ENCODE measurements around the gene PPFIA4. TPM values are rescaled to one million over a fixed set of nuclear protein-coding genes. Genes with fewer than 3 reads are reported as not detected.

Gene PPFIA4
- total RNA-seq, 4 donors from 2014 or later: under 0.01 to 24.6 (median 0.30) TPM

GRCh38 chr1:203072002-203072602 is 45.8 kb downstream of the PPFIA4 start:
- peaks cover 0 to 32% of the 10 kb centered on the region in 2 donors for H3K27me3 ChIP-seq
- H3K27ac ChIP-seq: no peak overlapping the region
- TF ChIP-seq CTCF (IDR thresholded peaks at IDR 0.05): no peak
- TF ChIP-seq EP300 (IDR thresholded peaks at IDR 0.05): no peak
- no peak for TF ChIP-seq POLR2A (IDR thresholded peaks at IDR 0.05)
- H3K36me3 ChIP-seq: no peaks in the 10 kb centered on the region
- no peak overlapping the region for H3K4me3 ChIP-seq
- WGBS, 2 donors: 79 to 88% methylated on average over 7 of the region's 7 CpGs
- peaks cover 0 to 26% (median 2%) of the 10 kb centered on the region in 4 donors for H3K4me1 ChIP-seq
- H3K9me3 ChIP-seq: no peaks in the 10 kb centered on the region
- no peak for DNase-seq (ENCODE audit: low spot score in 2 of 2)

- no peak for TF ChIP-seq CTCF (IDR thresholded peaks at IDR 0.05)
- no peak for TF ChIP-seq POLR2A (IDR thresholded peaks at IDR 0.05)
- no peak for TF ChIP-seq EP300 (IDR thresholded peaks at IDR 0.05)
- peaks cover 0 to 26% (median 2%) of the 10 kb centered on the region in 4 donors for H3K4me1 ChIP-seq
- H3K27me3 ChIP-seq: peaks cover 0 to 35% of the 10 kb centered on the region in 2 donors
- no peak for DNase-seq (ENCODE audit: low spot score in 2 of 2)
- 82 to 84% methylated on average over 3 of the region's 3 CpGs for WGBS, 2 donors
- H3K4me3 ChIP-seq: no peak overlapping the region
- no peaks in the 10 kb centered on the region for H3K9me3 ChIP-seq
- H3K36me3 ChIP-seq: no peaks in the 10 kb centered on the region
- H3K27ac ChIP-seq: no peak overlapping the region
Observed at GRCh38 chr1:203072911-203073310, 46.6 kb downstream of the PPFIA4 start.

GRCh38 chr1:203073469-203073868 is 47.2 kb downstream of the PPFIA4 start:
- H3K27me3 ChIP-seq: peaks cover 0 to 35% of the 10 kb centered on the region in 2 donors
- no peak for TF ChIP-seq CTCF (IDR thresholded peaks at IDR 0.05)
- TF ChIP-seq POLR2A (IDR thresholded peaks at IDR 0.05): no peak
- no peak for TF ChIP-seq EP300 (IDR thresholded peaks at IDR 0.05)
- H3K4me3 ChIP-seq: no peak overlapping the region
- H3K4me1 ChIP-seq: peaks cover 0 to 25% (median 2%) of the 10 kb centered on the region in 4 donors
- no peaks in the 10 kb centered on the region for H3K36me3 ChIP-seq
- no peak overlapping the region for H3K27ac ChIP-seq
- no peak for DNase-seq (ENCODE audit: low spot score in 2 of 2)
- WGBS, 2 donors: 91 to 97% methylated on average over 2 of the region's 2 CpGs
- no peaks in the 10 kb centered on the region for H3K9me3 ChIP-seq

- Histone ChIP-seq H3K4me1 (peaks cover 0 to 14% (median 0%) of the 10 kb centered on the region in 4 donors), H3K4me3 (no peak overlapping the region), H3K27ac (no peak overlapping the region), H3K36me3 (no peaks in the 10 kb centered on the region), H3K27me3 (peaks cover 0 to 35% of the 10 kb centered on the region in 2 donors), H3K9me3 (no peaks in the 10 kb centered on the region)
- TF ChIP-seq EP300 (IDR thresholded peaks at IDR 0.05) (no peak), POLR2A (IDR thresholded peaks at IDR 0.05) (no peak), CTCF (IDR thresholded peaks at IDR 0.05) (no peak)
- no peak for DNase-seq (ENCODE audit: low spot score in 2 of 2)
Observed at GRCh38 chr1:203074610-203075009, 48.3 kb downstream of the PPFIA4 start.

GRCh38 chr1:203075236-203076030 is 49.1 kb downstream of the PPFIA4 start:
- TF ChIP-seq EP300 (IDR thresholded peaks at IDR 0.05) (no peak), POLR2A (IDR thresholded peaks at IDR 0.05) (no peak), CTCF (IDR thresholded peaks at IDR 0.05) (no peak)
- Histone ChIP-seq H3K9me3 (no peaks in the 10 kb centered on the region), H3K4me3 (peak overlapping the region; percentile 11 to 43 (median 20)), H3K27me3 (peaks cover 0 to 42% of the 10 kb centered on the region in 2 donors), H3K36me3 (no peaks in the 10 kb centered on the region), H3K4me1 (peaks cover 0 to 10% (median 0%) of the 10 kb centered on the region in 4 donors), H3K27ac (no peak overlapping the region)
- WGBS, 2 donors: 22 to 44% methylated on average over 5 to 38 of the region's 56 CpGs
- no peak for DNase-seq (ENCODE audit: low spot score in 2 of 2)
